ENCODE data around the gene ZNF185. TPM values are rescaled to one million over a fixed set of nuclear protein-coding genes. Genes with fewer than 3 reads are reported as not detected.

ZNF185 gene
- total RNA-seq, 4 donors from 2014 or later = 0.56 to 2.2 (median 1.3) TPM

GRCh38 chrX:152872522-152872921 is 25.3 kb upstream of the ZNF185 start:
- intact Hi-C loops (cut with DNase I; ENCODE audit: low total_unique reads) = no loop called here
- in situ Hi-C loops (cut with MboI; ENCODE audit: low sequenced_read_pairs in 4 of 4) = no loop called here
- ATAC-seq = no peak
- DNase-seq = no peak
- Histone ChIP-seq H3K9me3 (no peaks in the 10 kb centered on the region), H3K4me3 (no peak overlapping the region), H3K4me1 (no peaks in the 10 kb centered on the region), H3K27me3 (no peaks in the 10 kb centered on the region), H3K36me3 (peaks cover 0 to 12% of the 10 kb centered on the region in 2 donors), H3K27ac (no peak overlapping the region)
- TF ChIP-seq POLR2A (IDR thresholded peaks at IDR 0.05) = no peak
- TF ChIP-seq CTCF (IDR thresholded peaks at IDR 0.05 in 4 of 5, conservative IDR thresholded peaks at IDR 0.05 in 1 of 5) = no peak

GRCh38 chrX:152873361-152873760 is 24.5 kb upstream of the ZNF185 start:
- DNase-seq = no peak
- no peaks in the 10 kb centered on the region for H3K9me3 ChIP-seq
- intact Hi-C loops (cut with DNase I; ENCODE audit: low total_unique reads) (no loop called here), in situ Hi-C loops (cut with MboI; ENCODE audit: low sequenced_read_pairs in 4 of 4) (no loop called here)
- H3K27me3 ChIP-seq = no peaks in the 10 kb centered on the region
- peaks cover 0 to 8% of the 10 kb centered on the region in 2 donors for H3K36me3 ChIP-seq
- TF ChIP-seq CTCF (IDR thresholded peaks at IDR 0.05 in 4 of 5, conservative IDR thresholded peaks at IDR 0.05 in 1 of 5) = no peak
- no peak for TF ChIP-seq POLR2A (IDR thresholded peaks at IDR 0.05)
- H3K27ac ChIP-seq = no peak overlapping the region
- ATAC-seq = no peak
- no peaks in the 10 kb centered on the region for H3K4me1 ChIP-seq
- no peak overlapping the region for H3K4me3 ChIP-seq

- Histone ChIP-seq H3K4me3 (no peak overlapping the region), H3K27ac (no peak overlapping the region), H3K4me1 (no peaks in the 10 kb centered on the region), H3K27me3 (no peaks in the 10 kb centered on the region), H3K9me3 (no peaks in the 10 kb centered on the region), H3K36me3 (no peaks in the 10 kb centered on the region)
- TF ChIP-seq CTCF (IDR thresholded peaks at IDR 0.05 in 4 of 5, conservative IDR thresholded peaks at IDR 0.05 in 1 of 5) = no peak
- ATAC-seq = no peak
- no peak for DNase-seq
- in situ Hi-C loops (cut with MboI; ENCODE audit: low sequenced_read_pairs in 4 of 4) = no loop called here
- intact Hi-C loops (cut with DNase I; ENCODE audit: low total_unique reads) = no loop called here
These were observed 20.7 kb upstream of the ZNF185 start for GRCh38 chrX:152876931-152877840.

- Histone ChIP-seq H3K27me3 (no peaks in the 10 kb centered on the region), H3K36me3 (no peaks in the 10 kb centered on the region), H3K4me3 (no peak overlapping the region), H3K9me3 (no peaks in the 10 kb centered on the region), H3K4me1 (no peaks in the 10 kb centered on the region), H3K27ac (no peak overlapping the region)
- in situ Hi-C loops (cut with MboI; ENCODE audit: low sequenced_read_pairs in 4 of 4) (no loop called here), intact Hi-C loops (cut with DNase I; ENCODE audit: low total_unique reads) (no loop called here)
- no peak for TF ChIP-seq POLR2A (IDR thresholded peaks at IDR 0.05)
- no peak for TF ChIP-seq CTCF (IDR thresholded peaks at IDR 0.05 in 4 of 5, conservative IDR thresholded peaks at IDR 0.05 in 1 of 5)
- ATAC-seq (no peak), DNase-seq (no peak)
These were observed 18.7 kb upstream of the ZNF185 start for GRCh38 chrX:152878976-152879755.
